ENCODE data around the gene UBE2H.

GRCh38 chr7:129785685-129786514 is 166.9 kb downstream of the UBE2H start:
- TF ChIP-seq, protein P1, sequence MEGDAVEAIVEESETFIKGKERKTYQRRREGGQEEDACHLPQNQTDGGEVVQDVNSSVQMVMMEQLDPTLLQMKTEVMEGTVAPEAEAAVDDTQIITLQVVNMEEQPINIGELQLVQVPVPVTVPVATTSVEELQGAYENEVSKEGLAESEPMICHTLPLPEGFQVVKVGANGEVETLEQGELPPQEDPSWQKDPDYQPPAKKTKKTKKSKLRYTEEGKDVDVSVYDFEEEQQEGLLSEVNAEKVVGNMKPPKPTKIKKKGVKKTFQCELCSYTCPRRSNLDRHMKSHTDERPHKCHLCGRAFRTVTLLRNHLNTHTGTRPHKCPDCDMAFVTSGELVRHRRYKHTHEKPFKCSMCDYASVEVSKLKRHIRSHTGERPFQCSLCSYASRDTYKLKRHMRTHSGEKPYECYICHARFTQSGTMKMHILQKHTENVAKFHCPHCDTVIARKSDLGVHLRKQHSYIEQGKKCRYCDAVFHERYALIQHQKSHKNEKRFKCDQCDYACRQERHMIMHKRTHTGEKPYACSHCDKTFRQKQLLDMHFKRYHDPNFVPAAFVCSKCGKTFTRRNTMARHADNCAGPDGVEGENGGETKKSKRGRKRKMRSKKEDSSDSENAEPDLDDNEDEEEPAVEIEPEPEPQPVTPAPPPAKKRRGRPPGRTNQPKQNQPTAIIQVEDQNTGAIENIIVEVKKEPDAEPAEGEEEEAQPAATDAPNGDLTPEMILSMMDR (IDR thresholded peaks at IDR 0.05 in 4 of 5, conservative IDR thresholded peaks at IDR 0.05 in 1 of 5): no peak
- no peak for TF ChIP-seq POLR2A (IDR thresholded peaks at IDR 0.05)
